GM10847 (cell line): ENCODE results near the gene UFD1.

Experiments used
- POLR2A ChIP-seq: IDR thresholded peaks from 2 replicates; pipeline ENCODE4 v1.6.1; 2011; ENCODE audit not compliant: insufficient read length; ENCODE audit errors: extremely low read depth

Gene UFD1, protein sequence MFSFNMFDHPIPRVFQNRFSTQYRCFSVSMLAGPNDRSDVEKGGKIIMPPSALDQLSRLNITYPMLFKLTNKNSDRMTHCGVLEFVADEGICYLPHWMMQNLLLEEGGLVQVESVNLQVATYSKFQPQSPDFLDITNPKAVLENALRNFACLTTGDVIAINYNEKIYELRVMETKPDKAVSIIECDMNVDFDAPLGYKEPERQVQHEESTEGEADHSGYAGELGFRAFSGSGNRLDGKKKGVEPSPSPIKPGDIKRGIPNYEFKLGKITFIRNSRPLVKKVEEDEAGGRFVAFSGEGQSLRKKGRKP

GRCh38 chr22:19478901-19479354 is at the start of gene UFD1:
Gene UFD1 (minus strand): TSS chr22:19479193. CDS start chr22:19479085, 108 bp downstream.
- peak; percentile 49 for TF ChIP-seq POLR2A

GRCh38 chr22:19527861-19528417 is 48.9 kb upstream of the UFD1 start:
- TF ChIP-seq POLR2A, result no peak

DNA sequence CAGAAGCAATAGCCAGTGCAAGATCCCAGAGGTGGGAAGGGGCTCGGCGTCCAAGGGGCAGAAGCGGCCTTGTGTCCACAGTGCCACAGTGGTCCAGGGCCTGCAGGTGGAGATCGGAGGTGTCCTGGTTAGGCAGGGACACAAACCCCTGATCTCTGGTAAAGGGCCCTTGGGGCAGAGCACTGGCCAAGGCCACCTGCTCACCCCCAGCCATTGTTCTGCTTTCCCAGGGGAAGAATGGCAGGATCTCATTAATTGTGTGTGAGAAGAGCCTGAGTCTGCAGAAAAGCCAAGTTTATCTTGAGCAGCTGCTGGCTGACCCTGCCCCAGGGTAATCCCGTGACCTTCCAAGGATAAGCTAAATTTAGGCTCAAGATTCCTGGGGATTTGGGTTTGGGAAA is 48.3 kb upstream of the UFD1 start:
- TF ChIP-seq POLR2A, result no peak

GRCh38 chr22:19526702-19527111 is 47.7 kb upstream of the UFD1 start:
- TF ChIP-seq POLR2A, result no peak

DNA sequence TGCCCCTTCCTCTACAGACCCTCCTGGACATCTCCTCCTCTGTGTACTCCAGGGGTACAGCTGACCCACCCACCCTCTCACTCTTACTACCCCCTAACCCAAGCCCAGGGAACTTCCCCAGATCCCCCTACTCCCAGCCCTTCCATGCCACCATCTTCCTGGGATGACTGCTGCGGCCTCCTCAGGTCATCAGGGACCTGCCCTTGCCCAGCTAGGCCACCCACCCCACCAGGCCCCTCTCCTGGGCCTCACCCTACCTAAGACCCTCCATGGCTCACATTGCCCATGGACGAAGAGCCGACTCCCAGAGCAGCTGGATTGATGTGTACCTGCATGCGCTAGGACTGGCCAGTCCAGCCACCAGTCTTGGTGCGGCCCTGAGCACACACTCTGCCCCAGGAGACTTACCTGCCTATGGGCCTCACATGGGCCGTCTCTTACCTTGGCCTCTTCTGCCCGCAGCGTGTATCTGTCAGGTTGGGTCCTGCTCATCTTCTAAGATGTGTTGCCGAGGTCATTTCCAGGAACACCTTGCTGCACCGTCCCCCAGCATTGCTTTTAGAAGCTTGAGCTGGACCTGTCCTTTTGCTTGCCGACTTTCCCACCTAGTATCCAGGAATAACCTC is 47.2 kb upstream of the UFD1 start:
- TF ChIP-seq POLR2A, result no peak

GRCh38 chr22:19525666-19526065 is 46.7 kb upstream of the UFD1 start:
- no peak for TF ChIP-seq POLR2A

GRCh38 chr22:19525116-19525660 is 46.2 kb upstream of the UFD1 start:
- no peak for TF ChIP-seq POLR2A

DNA sequence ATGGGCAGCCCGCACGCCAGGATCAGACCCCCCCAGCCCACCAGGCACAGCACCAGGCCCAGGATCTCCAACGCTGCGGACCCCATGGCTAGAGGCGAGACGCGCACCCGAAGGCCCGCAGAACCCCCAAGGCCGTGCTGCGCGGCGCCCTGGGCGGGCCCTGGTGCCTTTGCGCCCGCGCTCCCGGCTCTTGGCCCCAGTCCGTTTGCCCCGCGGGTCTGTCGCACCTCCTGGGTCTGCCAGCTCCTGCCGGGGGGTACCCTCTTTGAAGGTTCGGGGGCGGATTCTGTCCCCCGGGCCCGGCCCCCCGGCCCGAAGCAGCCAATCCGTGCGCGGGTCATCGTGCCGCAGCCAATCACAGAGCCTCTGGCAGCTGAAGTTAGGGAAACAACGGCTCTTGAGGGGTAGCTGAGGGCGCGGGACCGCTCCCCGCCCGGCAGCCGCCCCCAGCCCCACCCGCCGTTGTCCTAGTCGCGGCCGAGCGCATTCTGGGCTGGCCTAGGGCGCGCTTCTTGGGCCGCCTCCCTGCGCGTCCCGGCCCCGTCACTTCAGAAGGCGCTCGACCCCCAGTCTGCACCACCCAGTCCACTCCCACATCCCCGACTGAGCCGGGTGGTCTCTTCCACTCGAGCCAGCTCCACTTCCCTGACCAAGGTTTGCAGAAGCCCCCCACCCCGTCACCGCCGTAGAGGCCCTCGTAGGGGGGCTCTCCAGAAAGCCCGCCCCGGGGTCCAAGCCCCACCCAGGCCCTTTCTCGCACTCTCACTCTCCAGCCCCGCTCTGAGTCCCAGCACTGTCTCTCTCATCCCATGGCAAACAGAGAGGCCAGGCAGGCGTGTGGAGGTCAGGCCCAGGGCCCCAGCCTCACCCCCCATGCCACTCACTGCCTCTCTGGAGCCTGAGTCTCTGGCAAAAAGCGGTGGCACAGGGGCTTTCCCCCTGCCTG is 45.5 kb upstream of the UFD1 start, which contains the start of gene CLDN5:
Gene CLDN5, minus strand, starts transcription at position 241 of the 946 bp plus-strand sequence. Its CDS starts 155 bp downstream, at position 86.
- TF ChIP-seq POLR2A, result no peak

GRCh38 chr22:19523240-19524169 is 44.5 kb upstream of the UFD1 start:
- TF ChIP-seq POLR2A, result no peak

DNA sequence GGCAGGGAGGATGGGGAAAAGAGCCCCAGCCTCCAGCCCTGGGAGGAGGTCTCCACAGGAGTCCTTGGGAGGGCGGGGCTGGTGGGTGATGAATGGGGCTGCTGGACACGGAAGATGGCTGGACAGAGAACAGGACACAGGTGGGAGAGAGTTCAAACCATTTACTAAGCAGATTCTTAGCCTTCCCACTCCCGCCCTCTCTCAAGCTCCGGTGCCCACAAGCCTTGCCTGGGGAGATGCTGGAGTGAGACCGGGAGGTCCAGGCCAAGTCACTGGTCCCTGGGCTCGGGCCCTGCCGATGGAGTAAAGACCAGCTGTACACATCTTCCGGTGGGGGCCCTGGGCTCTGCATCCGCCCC is 43.9 kb upstream of the UFD1 start:
- TF ChIP-seq POLR2A, result no peak

- TF ChIP-seq POLR2A, result no peak
Measured at GRCh38 chr22:19522190-19522880, 43.3 kb upstream of the UFD1 start.

- no peak for TF ChIP-seq POLR2A
Measured at GRCh38 chr22:19520566-19521305, 41.7 kb upstream of the UFD1 start.

DNA sequence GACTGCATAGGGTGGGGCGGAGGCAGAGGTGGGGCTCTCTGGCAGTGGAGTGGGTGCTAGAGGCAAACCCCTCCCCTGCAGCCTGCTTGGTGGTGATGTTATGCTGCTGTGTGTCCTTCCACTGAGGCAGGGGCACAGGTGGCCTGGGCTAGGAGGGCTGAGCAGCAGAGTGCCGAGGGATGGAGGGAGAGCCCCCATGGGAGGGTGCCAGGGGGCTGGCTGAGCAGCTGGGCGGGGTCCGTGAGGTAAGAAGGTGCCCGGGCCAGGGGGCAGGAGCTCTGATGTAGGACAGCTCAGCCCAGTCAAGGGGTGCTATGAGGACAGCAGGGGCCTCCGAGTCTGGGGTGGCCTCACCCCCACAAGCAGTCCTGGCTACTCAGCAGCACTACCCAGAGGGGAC is 41.0 kb upstream of the UFD1 start:
- no peak for TF ChIP-seq POLR2A
